Pancreas (tissue), 10 donors: ENCODE results near the gene ASMT. TPM values are rescaled to one million over a fixed set of nuclear protein-coding genes. Genes with fewer than 3 reads are reported as not detected.

Experiments
- ATAC-seq, 4 donors: fragments of 200-7000 bp; cut with Tn5 transposase; one replicate each; pipeline versions ENCODE4 v1.8.0 to v1.9.1; 2020; ENCODE audit warnings: mild to moderate bottlenecking in 4 of 4, moderate library complexity in 4 of 4
- DNase-seq, 6 donors: peaks; one replicate each; pipeline ENCODE4 v3.0.0-alpha.2; 2020
- FAIRE-seq: peaks from 2 replicates; lab custom pipeline; 2012; peaks lifted over from hg19 to GRCh38; lab: Jason Lieb, UNC
- H3K27ac ChIP-seq, 4 donors: fragments of 200-600 bp; sonication (generic); 1 replicate in 3 of 4; 2 replicates in 1 of 4; pipeline versions ENCODE4 v1.5.0 to v1.8.0; 2020
- H3K27me3 ChIP-seq, 4 donors: fragments of 200-600 bp; one replicate each; pipeline ENCODE4 v1.8.0; 2021
- H3K36me3 ChIP-seq, 3 donors: fragments of 200-600 bp; sonication (generic) in 1 of 3; one replicate each; pipeline versions ENCODE4 v1.5.0 to v1.8.0; 2020 to 2021
- H3K4me1 ChIP-seq, 3 donors: fragments of 200-600 bp; one replicate each; pipeline ENCODE4 v1.8.0; 2021
- H3K4me3 ChIP-seq, 4 donors: fragments of 200-600 bp; sonication (generic) in 2 of 4; one replicate each; pipeline versions ENCODE4 v1.5.0 to v1.8.0; 2020 to 2021
- H3K9me3 ChIP-seq, 4 donors: fragments of 200-600 bp; one replicate each; pipeline ENCODE4 v1.8.0; 2021
- CTCF ChIP-seq, 4 donors: fragments of 200-600 bp; sonication (generic) in 3 of 4; IDR thresholded peaks; one replicate each; pipeline versions ENCODE4 v1.5.0 to v1.8.0; 2021; ENCODE audit warnings: antibody characterized with exemption in 4 of 4
- WGBS, 2 donors: extraction: QIAGEN DNeasy Blood & Tissue Kit; methylation state at CpG; one replicate each; pipeline ENCODE4 v1.1.7; 2013; 5-methylcytosine and 5-hydroxymethylcytosine counted together
- intact Hi-C, 3 donors: fragments of 100-400 bp; cut with DNase I; formaldehyde crosslinking; loops; one replicate each; pipeline versions ENCODE4 v1.11.1 to v1.14.2; 2022
- polyA plus RNA-seq, 2 donors: library from polyadenylated mRNA; stranded (reverse); fragments of 200-250 nt; gene quantifications; one replicate each; pipeline ENCODE4 v1.2.3, GENCODE V29; 2013
- total RNA-seq, 6 donors: library from RNA; stranded (reverse); fragmentation: NEBNext Ultra II Directional in 4 of 6; extraction: Animal tissue kit (Norgen Biotek cat#: 25700) in 4 of 6; gene quantifications; one replicate each; pipeline versions ENCODE4 v1.2.1 to v1.2.4, GENCODE V29; 2021 to 2023
- donor health status: healthy with polysubstance abuse.
- donor health status: DM: no; HTN: no; CAD: no; lungs with moderate emphysema.
- donor health status: DM: no; HTN: no; CAD: no.
- donor health status: control.
- donor health status: control.
- donor health status: Bipolar disorder and iron deficiency.
- donor health status: DM: yes; HTN: yes; CAD: no.
- donor health status: DM: no; HTN: no; CAD: no.
- donor health status: DM: no; HTN: no; CAD: no.
- donor health status: DM: yes; HTN: yes; CAD: no.

ASMT gene
- total and polyA plus RNA-seq, 8 donors = 0.22 to 1.2 (median 0.38) TPM; not detected in 5

GRCh38 chrX:1581132-1581531, 33.7 kb upstream of the ASMT start:
- intact Hi-C loops = no loop called here
- WGBS, 2 donors = 17 to 26% methylated on average over 4 of the region's 4 CpGs

GRCh38 chrX:1582686-1583437, 32.0 kb upstream of the ASMT start:
- TF ChIP-seq CTCF (IDR thresholded peaks at IDR 0.05) = no peak
- H3K4me1 ChIP-seq = no peaks in the 10 kb centered on the region
- DNase-seq (no peak), ATAC-seq (peak in 1 of 4 donors; percentile 52), FAIRE-seq (no peak)
- no peak overlapping the region for H3K4me3 ChIP-seq
- no peak overlapping the region for H3K27ac ChIP-seq
- 25 to 30% methylated on average over 27 of the region's 27 CpGs for WGBS, 2 donors
- intact Hi-C loops = no loop called here
- no peaks in the 10 kb centered on the region for H3K36me3 ChIP-seq
- H3K27me3 ChIP-seq = peaks cover 0 to 5% (median 0%) of the 10 kb centered on the region in 4 donors
- H3K9me3 ChIP-seq = no peaks in the 10 kb centered on the region

More at GRCh38 chrX:1581132-1581531, 33.7 kb upstream of the ASMT start:
- peak; percentile 63 to 70 (median 66) for TF ChIP-seq CTCF (IDR thresholded peaks at IDR 0.05)
- Histone ChIP-seq H3K27ac (no peak overlapping the region), H3K9me3 (no peaks in the 10 kb centered on the region), H3K4me1 (no peaks in the 10 kb centered on the region), H3K27me3 (peaks cover 0 to 5% (median 0%) of the 10 kb centered on the region in 4 donors), H3K36me3 (no peaks in the 10 kb centered on the region), H3K4me3 (no peak overlapping the region)
- FAIRE-seq (peak; percentile 90), DNase-seq (peak in 2 of 6 donors; percentile 45 to 46), ATAC-seq (peak in 3 of 4 donors; percentile 82 to 90 (median 85))

DNA sequence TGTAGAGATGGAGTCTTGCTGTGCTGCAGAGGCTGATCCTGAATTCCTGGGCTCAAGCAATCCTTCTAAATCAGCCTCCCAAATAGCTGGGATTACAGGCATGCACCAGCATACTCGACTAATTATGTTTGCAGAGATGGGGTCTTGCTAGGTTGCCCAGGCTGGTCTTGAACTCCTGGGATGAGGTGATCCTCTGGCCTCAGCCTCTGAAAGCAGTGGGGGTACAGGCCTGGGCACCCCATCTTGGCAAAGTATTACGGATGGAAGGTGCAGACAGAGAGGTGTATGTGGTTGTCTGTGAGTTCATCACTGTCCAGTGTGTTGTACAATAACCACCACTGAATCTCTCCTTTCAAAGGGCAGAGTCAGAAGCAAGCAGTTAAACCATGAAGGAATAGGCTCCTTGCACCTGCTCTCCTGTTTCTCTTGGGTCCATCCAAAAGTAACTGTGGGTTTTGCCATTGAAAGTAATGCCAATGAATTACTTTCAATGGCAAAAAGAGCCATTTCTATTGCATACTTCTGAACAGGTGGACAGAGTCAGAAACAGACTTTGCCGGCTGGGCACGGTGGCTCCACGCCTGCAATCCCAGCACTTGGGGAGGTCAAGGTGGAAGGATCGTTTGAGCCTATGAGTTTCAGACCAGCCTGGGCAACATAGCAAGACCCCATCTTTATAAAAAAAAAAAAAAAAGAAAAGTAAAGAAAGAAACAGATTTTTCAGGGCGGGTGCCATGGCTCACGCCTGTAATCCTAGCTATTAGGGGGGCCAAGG, 30.4 kb upstream of the ASMT start:
- intact Hi-C loops = no loop called here
- 69 to 75% methylated on average over 8 of the region's 8 CpGs for WGBS, 2 donors
- no peak overlapping the region for H3K27ac ChIP-seq
- no peak overlapping the region for H3K4me3 ChIP-seq
- H3K9me3 ChIP-seq = no peaks in the 10 kb centered on the region
- no peak for DNase-seq
- TF ChIP-seq CTCF (IDR thresholded peaks at IDR 0.05) = no peak
- FAIRE-seq = no peak
- no peak for ATAC-seq
- peaks cover 0 to 5% (median 0%) of the 10 kb centered on the region in 4 donors for H3K27me3 ChIP-seq
- no peaks in the 10 kb centered on the region for H3K36me3 ChIP-seq
- no peaks in the 10 kb centered on the region for H3K4me1 ChIP-seq

GRCh38 chrX:1587161-1587560, 27.7 kb upstream of the ASMT start:
- TF ChIP-seq CTCF (IDR thresholded peaks at IDR 0.05) = no peak
- Histone ChIP-seq H3K36me3 (no peaks in the 10 kb centered on the region), H3K27ac (no peak overlapping the region), H3K9me3 (no peaks in the 10 kb centered on the region), H3K27me3 (peaks cover 0 to 5% (median 0%) of the 10 kb centered on the region in 4 donors), H3K4me3 (no peak overlapping the region), H3K4me1 (no peaks in the 10 kb centered on the region)
- intact Hi-C loops = no loop called here
- peak in 1 of 6 donors; percentile 13 for DNase-seq
- WGBS, 2 donors = 44 to 47% methylated on average over 5 of the region's 5 CpGs
- no peak for ATAC-seq
- no peak for FAIRE-seq
